Kidney (tissue), 14 donors: Measurements from ENCODE around the gene LMX1B. TPM values are rescaled to one million over a fixed set of nuclear protein-coding genes. Genes with fewer than 3 reads are reported as not detected.
A peak's percentile ranks its signal among the peaks of the same experiment; 100 is the strongest.

Experiments
- DNase-seq, 5 donors: peaks; one replicate each; pipeline ENCODE4 v3.0.0-alpha.2; 2013 to 2020
- FAIRE-seq: peaks from 2 replicates; lab custom pipeline; 2012; peaks lifted over from hg19 to GRCh38; lab: Jason Lieb, UNC
- H3K27ac ChIP-seq, 2 donors: one replicate each; pipeline ENCODE4 v1.7.0; 2013; ENCODE audit warnings: low read depth in 2 of 2, low read length in 2 of 2, inconsistent platforms in 1 of 2
- H3K27me3 ChIP-seq: one replicate; pipeline ENCODE4 v1.7.1; 2013; ENCODE audit warnings: low read length, inconsistent platforms; ENCODE audit not compliant: control insufficient read depth, insufficient read depth
- H3K36me3 ChIP-seq, 3 donors: one replicate each; pipeline versions ENCODE4 v1.7.0 to v1.7.1; 2013; ENCODE audit warnings: low read length in 3 of 3, control low read depth in 1 of 3, inconsistent platforms in 1 of 3; ENCODE audit not compliant: insufficient read depth in 3 of 3, control insufficient read depth in 2 of 3
- H3K4me1 ChIP-seq, 3 donors: one replicate each; pipeline versions ENCODE4 v1.7.0 to v1.7.1; 2013; ENCODE audit warnings: low read length in 3 of 3, inconsistent platforms in 1 of 3, low read depth in 1 of 3; ENCODE audit not compliant: control insufficient read depth in 2 of 3, insufficient read depth in 2 of 3
- H3K4me3 ChIP-seq, 3 donors: one replicate each; pipeline versions ENCODE4 v1.7.0 to v1.8.1; 2013; ENCODE audit warnings: low read length in 3 of 3, control low read depth in 1 of 3, inconsistent platforms in 1 of 3
- H3K9ac ChIP-seq, 3 donors: one replicate each; pipeline versions ENCODE4 v1.7.0 to v1.7.1; 2013; ENCODE audit warnings: low read length in 3 of 3, control low read depth in 1 of 3, inconsistent platforms in 1 of 3
- H3K9me3 ChIP-seq, 3 donors: one replicate each; pipeline versions ENCODE4 v1.7.0 to v1.7.1; 2013; ENCODE audit warnings: low read length in 3 of 3, control low read depth in 1 of 3, inconsistent platforms in 1 of 3; ENCODE audit not compliant: control insufficient read depth in 2 of 3, insufficient read depth in 1 of 3
- CTCF ChIP-seq: IDR thresholded peaks from 3 replicates; pipeline ENCODE4 v1.5.1; 2012; ENCODE audit warnings: mild to moderate bottlenecking, moderate library complexity, borderline replicate concordance; ENCODE audit not compliant: insufficient read depth; ENCODE audit errors: extremely low read depth
- intact Hi-C: fragments of 100-400 bp; cut with DNase I; formaldehyde crosslinking; loops from one replicate; pipeline ENCODE4 v1.11.1; 2022
- polyA plus RNA-seq: library from polyadenylated mRNA; stranded (reverse); fragments of 350-450 nt; fragmentation: Illumina TruSeq; extraction: RNeasy Lipid Tissue Mini Kit (QIAGEN cat#74804); gene quantifications from one replicate; pipeline ENCODE4 v1.2.3, GENCODE V29; 2014; ENCODE audit warnings: low read depth, low replicate concordance; ENCODE audit not compliant: insufficient read depth
- total RNA-seq: library from RNA; stranded (reverse); fragmentation: NEBNext Ultra II Directional; extraction: Animal tissue kit (Norgen Biotek cat#: 25700); gene quantifications from one replicate; pipeline ENCODE4 v1.2.1, GENCODE V29; 2021
- donor health status: control.
- donor health status: control.
- donor health status: control.
- donor health status: control.
- donor health status: control.
- donor health status: DM: yes; HTN: yes; CAD: no.
- donor health status: Normal renal cell carcinoma (clear cell type).

The LMX1B gene
- total and polyA plus RNA-seq, 2 donors from 2014 or later, result 0.57 to 2.6 TPM

GRCh38 chr9:126697330-126697729 lies 83.6 kb downstream of the LMX1B start:
- Histone ChIP-seq H3K9ac (no peak overlapping the region), H3K27me3 (no peaks in the 10 kb centered on the region), H3K4me3 (no peak overlapping the region), H3K27ac (no peak overlapping the region), H3K4me1 (no peaks in the 10 kb centered on the region), H3K9me3 (no peaks in the 10 kb centered on the region), H3K36me3 (no peaks in the 10 kb centered on the region)
- TF ChIP-seq CTCF, result no peak
- DNase-seq, result peak in 2 of 5 donors; percentile 28 to 48
- intact Hi-C loops, result no loop called here
- no peak for FAIRE-seq

- Histone ChIP-seq H3K9ac (no peak overlapping the region), H3K27me3 (no peaks in the 10 kb centered on the region), H3K27ac (no peak overlapping the region), H3K4me1 (no peaks in the 10 kb centered on the region), H3K9me3 (no peaks in the 10 kb centered on the region), H3K4me3 (no peak overlapping the region), H3K36me3 (no peaks in the 10 kb centered on the region)
- peak in 2 of 5 donors; percentile 19 to 66 for DNase-seq
- no peak for TF ChIP-seq CTCF
- no peak for FAIRE-seq
- intact Hi-C loops, result no loop called here
These were observed 84.5 kb downstream of the LMX1B start for GRCh38 chr9:126698251-126698650.

GRCh38 chr9:126698756-126699155 lies 85.0 kb downstream of the LMX1B start:
- no peaks in the 10 kb centered on the region for H3K9me3 ChIP-seq
- no peaks in the 10 kb centered on the region for H3K36me3 ChIP-seq
- H3K4me3 ChIP-seq, result no peak overlapping the region
- intact Hi-C loops, result no loop called here
- H3K9ac ChIP-seq, result no peak overlapping the region
- no peaks in the 10 kb centered on the region for H3K27me3 ChIP-seq
- no peak overlapping the region for H3K27ac ChIP-seq
- no peaks in the 10 kb centered on the region for H3K4me1 ChIP-seq
- DNase-seq (peak in 2 of 5 donors; percentile 22 to 30), FAIRE-seq (no peak)
- no peak for TF ChIP-seq CTCF

- DNase-seq (peak in 2 of 5 donors; percentile 38 to 63), FAIRE-seq (no peak)
- H3K27me3 ChIP-seq, result no peaks in the 10 kb centered on the region
- intact Hi-C loops, result no loop called here
- no peak overlapping the region for H3K27ac ChIP-seq
- H3K4me3 ChIP-seq, result no peak overlapping the region
- TF ChIP-seq CTCF, result no peak
- no peaks in the 10 kb centered on the region for H3K36me3 ChIP-seq
- no peaks in the 10 kb centered on the region for H3K9me3 ChIP-seq
- no peak overlapping the region for H3K9ac ChIP-seq
- no peaks in the 10 kb centered on the region for H3K4me1 ChIP-seq
These were observed 85.7 kb downstream of the LMX1B start for GRCh38 chr9:126699401-126699881.
